GM12878 (cell line): ENCODE measurements around the gene PRRG4. TPM values are rescaled to one million over a fixed set of nuclear protein-coding genes. Genes with fewer than 3 reads are reported as not detected.

Source experiments
- ATAC-seq: fragments of 200-7000 bp; cut with Tn5 transposase; 3 replicates; pipeline ENCODE4 v1.9.1; 2020; ENCODE audit warnings: mild to moderate bottlenecking, moderate library complexity
- BruUV-seq: library from RNA; stranded (reverse); fragments of 400-500 nt; replicated peaks from 2 replicates; lab custom pipeline; 2021; lab: Mats Ljungman, UMichigan
- CTCF ChIA-PET: fragments of 300-600 bp; sonication (Branson Sonifier 250); formaldehyde crosslinking; extraction: SDS; loops from one replicate; lab custom pipeline; 2021; ENCODE audit warnings: inconsistent platforms; lab: Yijun Ruan, JAX
- POLR2A ChIA-PET: fragments of 350-600 bp; formaldehyde crosslinking; extraction: SDS; loops from one replicate; lab custom pipeline; 2021; ENCODE audit warnings: inconsistent platforms; lab: Charles Lee
- RAD21 ChIA-PET: fragments of 300-600 bp; sonication (Branson Sonifier 250); formaldehyde crosslinking; loops from one replicate; lab custom pipeline; 2023; ENCODE audit warnings: antibody characterized with exemption; ENCODE audit not compliant: unreplicated experiment; lab: Charles Lee
- SMC1A ChIA-PET: fragments of 300-600 bp; sonication (Branson Sonifier 250); formaldehyde crosslinking; loops from one replicate; lab custom pipeline; 2023; ENCODE audit not compliant: unreplicated experiment, uncharacterized antibody; lab: Charles Lee
- DNase-seq: peaks from one replicate; pipeline ENCODE4 v3.0.0-alpha.2; 2011; ENCODE audit warnings: low read depth, low spot score
- FAIRE-seq: peaks from 3 replicates; lab custom pipeline; 2011; peaks lifted over from hg19 to GRCh38; lab: Jason Lieb, UNC
- H2AFZ ChIP-seq: 2 replicates; pipeline ENCODE4 v1.6.0; 2011; ENCODE audit warnings: low read depth, low read length, control low read depth; ENCODE audit not compliant: control insufficient read depth
- H3K27ac ChIP-seq: 2 replicates; pipeline ENCODE4 v1.5.1; 2011; ENCODE audit warnings: control low read depth; ENCODE audit not compliant: control insufficient read depth, insufficient read depth
- H3K27me3 ChIP-seq, 2 experiments: replicated peaks in 1 of 2; 2 replicates each; pipeline versions ENCODE4 v1.6.0 to v1.6.1; 2011; ENCODE audit warnings: low read length in 1 of 2; ENCODE audit not compliant: control insufficient read depth in 2 of 2, insufficient read depth in 2 of 2
- H3K36me3 ChIP-seq, 2 experiments: 2 replicates each; pipeline ENCODE4 v1.5.1; 2011; ENCODE audit warnings: low read length in 1 of 2; ENCODE audit not compliant: control insufficient read depth in 2 of 2, insufficient read depth in 2 of 2
- H3K4me1 ChIP-seq: 2 replicates; pipeline ENCODE4 v1.6.1; 2011; ENCODE audit warnings: mild to moderate bottlenecking, low read length, moderate library complexity, mixed read lengths; ENCODE audit not compliant: control insufficient read depth, insufficient read depth
- H3K4me2 ChIP-seq: 2 replicates; pipeline ENCODE4 v1.6.0; 2011; ENCODE audit warnings: control low read depth; ENCODE audit not compliant: control insufficient read depth, insufficient read depth
- H3K4me3 ChIP-seq: fragments of 200-600 bp; sonication (generic); 2 replicates; pipeline ENCODE4 v1.5.1; 2016
- H3K79me2 ChIP-seq: 2 replicates; pipeline ENCODE4 v1.6.0; 2011; ENCODE audit warnings: low read length; ENCODE audit not compliant: control insufficient read depth, insufficient read depth
- H3K9ac ChIP-seq: 2 replicates; pipeline ENCODE4 v1.8.0; 2011; ENCODE audit warnings: low read length, control low read depth, mixed read lengths; ENCODE audit not compliant: control insufficient read depth, insufficient read depth
- H3K9me3 ChIP-seq: replicated peaks from 3 replicates; pipeline ENCODE4 v1.5.1; 2011; ENCODE audit warnings: mild to moderate bottlenecking, low read length; ENCODE audit not compliant: control insufficient read depth, insufficient read depth
- H4K20me1 ChIP-seq: 2 replicates; pipeline ENCODE4 v1.6.0; 2011; ENCODE audit not compliant: control insufficient read depth, insufficient read depth
- ATF7 ChIP-seq: fragments of 450-650 bp; IDR thresholded peaks from 2 replicates; pipeline ENCODE4 v1.6.1; 2016; ENCODE audit warnings: low read depth, mild to moderate bottlenecking
- CHD4 ChIP-seq: fragments of 200-600 bp; sonication (generic); IDR thresholded peaks from 2 replicates; pipeline ENCODE4 v1.6.1; 2016; ENCODE audit warnings: mild to moderate bottlenecking
- DPF2 ChIP-seq: fragments of 450-650 bp; IDR thresholded peaks from 2 replicates; pipeline ENCODE4 v1.6.1; 2017; ENCODE audit warnings: mild to moderate bottlenecking
- EP300 ChIP-seq, 2 experiments: fragments of 150-350 bp in 1 of 2; IDR thresholded peaks; 2 replicates each; pipeline ENCODE4 v1.6.1; 2011 to 2012; ENCODE audit warnings: low read depth in 2 of 2, low read length in 2 of 2, borderline replicate concordance in 1 of 2, improper control_type of control experiment in 1 of 2, inconsistent platforms in 1 of 2; ENCODE audit not compliant: control insufficient read depth in 1 of 2
- HDAC6 ChIP-seq: fragments of 200-600 bp; sonication (generic); IDR thresholded peaks from one replicate; pipeline ENCODE4 v1.8.0; 2017; ENCODE audit warnings: antibody characterized with exemption; ENCODE audit not compliant: unreplicated experiment
- JUNB ChIP-seq: IDR thresholded peaks from 2 replicates; pipeline ENCODE4 v1.6.1; 2016; ENCODE audit warnings: antibody characterized with exemption, mild to moderate bottlenecking
- KAT2A ChIP-seq: conservative IDR thresholded peaks from 2 replicates; pipeline ENCODE4 v1.6.1; 2011; ENCODE audit warnings: low read depth, low read length; ENCODE audit not compliant: control insufficient read depth
- MTA2 ChIP-seq: fragments of 450-650 bp; IDR thresholded peaks from 2 replicates; pipeline ENCODE4 v1.6.1; 2016; ENCODE audit warnings: low read depth, mild to moderate bottlenecking, moderate library complexity
- NBN ChIP-seq: fragments of 450-650 bp; IDR thresholded peaks from 2 replicates; pipeline ENCODE4 v1.6.1; 2016
- NFXL1 ChIP-seq: fragments of 450-650 bp; IDR thresholded peaks from 2 replicates; pipeline ENCODE4 v1.6.1; 2017; ENCODE audit warnings: antibody characterized with exemption, mild to moderate bottlenecking, borderline replicate concordance
- RELA ChIP-seq: fragments of 450-650 bp; IDR thresholded peaks from 2 replicates; pipeline ENCODE4 v1.8.0; 2014; ENCODE audit warnings: borderline replicate concordance; ENCODE audit not compliant: partially characterized antibody
- SMARCA5 ChIP-seq: fragments of 450-650 bp; IDR thresholded peaks from 2 replicates; pipeline ENCODE4 v1.6.1; 2017; ENCODE audit warnings: mild to moderate bottlenecking
- TAF1 ChIP-seq: IDR thresholded peaks from 2 replicates; pipeline ENCODE4 v1.6.1; 2011; ENCODE audit warnings: mild to moderate bottlenecking, low read depth, low read length, borderline replicate concordance
- ZBED1 ChIP-seq: IDR thresholded peaks from 2 replicates; pipeline ENCODE4 v1.6.1; 2016; ENCODE audit warnings: borderline replicate concordance
- ZNF622 ChIP-seq: fragments of 450-650 bp; IDR thresholded peaks from 2 replicates; pipeline ENCODE4 v1.6.1; 2017; ENCODE audit warnings: mild to moderate bottlenecking, inconsistent platforms
- ZSCAN29 ChIP-seq: fragments of 450-650 bp; IDR thresholded peaks from 2 replicates; pipeline ENCODE4 v1.6.1; 2017; ENCODE audit warnings: mild to moderate bottlenecking, moderate library complexity
- WGBS: methylation state at CpG from one replicate; pipeline ENCODE4 v1.1.6; 2016; ENCODE audit warnings: low lambda C conversion rate; ENCODE audit not compliant: insufficient replicate concordance, insufficient coverage; ENCODE audit errors: missing lambda C conversion rate; 5-methylcytosine and 5-hydroxymethylcytosine counted together
- in situ Hi-C: fragments of 300-500 bp; cut with MboI; formaldehyde crosslinking; loops from 9 replicates; pipeline ENCODE4 v1.14.3; 2018; ENCODE audit warnings: mixed read lengths
- intact Hi-C: fragments of 100-400 bp; cut with micrococcal nuclease; formaldehyde crosslinking; loops from one replicate; pipeline ENCODE4 v1.14.2; 2022; ENCODE audit not compliant: unreplicated experiment
- polyA plus RNA-seq, 11 experiments: library from polyadenylated mRNA; depleted of rRNA in 4 of 11; unstranded in 6 of 11; stranded (reverse) in 5 of 11; fragments of >200 nt; fragmentation: Nextera tagmentation in 4 of 11; fragmentation: Illumina TruSeq in 1 of 11; extraction: Ambion mirVana in 4 of 11; extraction: Trizol in 1 of 11; gene quantifications; 1 replicate in 1 of 11; 2 replicates in 10 of 11; pipeline versions ENCODE4 v1.2.1 to v1.2.3, GENCODE V29; 2011 to 2016; ENCODE audit warnings: inconsistent platforms in 2 of 11, missing spikeins in 2 of 11, low read depth in 1 of 11
- total RNA-seq, 4 experiments: library from RNA; depleted of rRNA in 3 of 4; stranded (reverse); fragments of >200 nt in 3 of 4; fragmentation: Illumina TruSeq in 1 of 4; extraction: Trizol in 1 of 4; gene quantifications; 2 replicates each; pipeline versions ENCODE4 v1.2.1 to v1.2.3, GENCODE V29; 2013 to 2021
- TF ChIP-seq, protein P1 (sequence below): fragments of 450-650 bp; IDR thresholded peaks from 2 replicates; pipeline ENCODE4 v1.6.1; 2017; ENCODE audit warnings: low read depth, mild to moderate bottlenecking, moderate library complexity

Gene PRRG4
- total and polyA plus RNA-seq, 10 of the 15 experiments (the other 5 are each of a cell fraction or from before 2014, with no cell fraction given): 0.55 to 4.9 (median 1.9) TPM

DNA sequence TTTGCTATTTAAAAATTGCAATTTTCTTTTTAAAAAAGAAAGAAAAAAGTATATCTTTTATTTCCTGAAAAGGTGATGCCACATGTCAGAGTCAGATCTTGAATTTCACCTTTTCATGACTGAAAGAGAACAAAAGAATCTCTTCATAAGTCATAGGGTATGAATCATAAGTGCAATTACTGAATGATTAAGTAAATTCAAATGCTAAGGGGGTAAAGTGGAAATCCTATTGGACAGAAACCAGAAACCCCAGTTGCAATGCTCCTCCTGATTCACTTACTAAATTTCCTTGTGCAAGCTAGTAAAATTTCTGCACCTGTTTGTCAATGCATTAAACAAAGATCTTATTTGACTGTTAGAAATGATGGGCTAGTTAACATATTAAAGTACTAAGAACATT, 8.2 kb upstream of the PRRG4 start:
- no peaks in the 10 kb centered on the region for H3K4me1 ChIP-seq
- no TSS peak for BruUV-seq
- no peak overlapping the region for H3K9ac ChIP-seq
- TF ChIP-seq JUNB: peak; percentile 59
- TF ChIP-seq EP300 (IDR thresholded peaks at IDR 0.05; ENCODE audit: borderline replicate concordance in 1 of 2, control insufficient read depth in 1 of 2, low read depth in 2 of 2, low read length in 2 of 2): no peak
- TF ChIP-seq HDAC6: no peak
- 0 out of 2 replicates have a peak, but pooled peaks have one; percentile 5 for TF ChIP-seq SMARCA5
- H3K27me3 ChIP-seq: no peaks in the 10 kb centered on the region
- intact Hi-C loops: no loop called here
- peak overlapping the region; percentile 18; the same call in 1 of the 2 replicates for H3K4me3 ChIP-seq
- ATAC-seq: peak; percentile 65
- DNase-seq: no peak
- H4K20me1 ChIP-seq: no peaks in the 10 kb centered on the region
- ChIA-PET CTCF (interaction anchor here (0.6 to 1.4 kb wide), 2 partner anchors 9 to 12 kb away, joined by 4 to 8 read pairs; no protein-coding TSS in a partner anchor), POLR2A (interaction anchor here (1.0 kb wide), 1 partner anchor 10 kb away, joined by 5 read pairs; no protein-coding TSS in a partner anchor), SMC1A (interaction anchor here (0.8 to 1.4 kb wide), 5 partner anchors 9 to 74 kb away, joined by 3 to 7 read pairs (median 4); no protein-coding TSS in a partner anchor), RAD21 (interaction anchor here (0.7 to 1.2 kb wide), 3 partner anchors 8 to 17 kb away, joined by 3 read pairs; no protein-coding TSS in a partner anchor)
- no peaks in the 10 kb centered on the region for H3K36me3 ChIP-seq
- peak overlapping the region; percentile 84 for H2AFZ ChIP-seq
- no peak overlapping the region for H3K27ac ChIP-seq
- no peaks in the 10 kb centered on the region for H3K9me3 ChIP-seq
- H3K79me2 ChIP-seq: no peaks in the 10 kb centered on the region
- peak overlapping the region; percentile 43 for H3K4me2 ChIP-seq
- no peak for FAIRE-seq
- in situ Hi-C loops: no loop called here

DNA sequence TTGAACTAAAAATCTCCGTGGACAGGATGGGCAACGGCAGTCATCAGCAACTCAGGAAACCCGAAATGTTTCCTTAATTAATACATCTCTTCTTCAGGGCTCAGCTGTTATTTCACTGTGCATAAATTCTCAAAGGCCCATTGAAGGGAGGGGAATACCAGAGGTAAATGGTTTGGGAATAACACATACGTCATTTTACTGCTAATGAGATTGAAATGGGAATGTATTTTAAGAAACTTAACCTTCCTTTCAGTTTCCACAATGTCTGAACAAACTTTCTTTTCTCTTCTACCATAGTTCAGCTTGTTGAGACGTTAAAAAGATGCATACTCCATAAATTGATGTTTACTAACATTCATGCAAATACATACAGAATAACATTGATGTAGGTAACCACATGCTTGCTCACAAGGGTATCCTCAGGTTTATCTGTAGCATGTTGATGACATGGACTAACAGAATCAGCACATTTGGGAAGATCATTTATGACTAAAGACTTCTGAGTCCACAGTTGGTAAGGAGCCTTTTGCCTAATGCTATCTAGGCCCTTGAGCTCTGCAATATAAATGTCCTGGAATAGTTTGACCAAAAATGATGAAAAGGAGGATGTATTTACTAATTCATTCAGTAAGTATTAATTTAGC, 7.7 kb upstream of the PRRG4 start:
- ChIA-PET RAD21 (interaction anchor here (0.7 to 1.2 kb wide), 3 partner anchors 9 to 17 kb away, joined by 3 read pairs; no protein-coding TSS in a partner anchor), CTCF (interaction anchor here (0.5 to 1.4 kb wide), 3 partner anchors 9 to 303 kb away, joined by 3 to 8 read pairs (median 4); no protein-coding TSS in a partner anchor), SMC1A (interaction anchor here (0.8 to 1.4 kb wide), 5 partner anchors 9 to 73 kb away, joined by 3 to 7 read pairs (median 4); no protein-coding TSS in a partner anchor), POLR2A (interaction anchor here (0.6 to 1.0 kb wide), 2 partner anchors 9 kb away, joined by 4 to 5 read pairs; no protein-coding TSS in a partner anchor)
- peak; percentile 74 for ATAC-seq
- peak overlapping the region; percentile 43 for H3K4me2 ChIP-seq
- H3K36me3 ChIP-seq: no peaks in the 10 kb centered on the region
- intact Hi-C loops (no loop called here), in situ Hi-C loops (no loop called here)
- H3K4me3 ChIP-seq: peak overlapping the region; percentile 18; the same call in 1 of the 2 replicates
- no peaks in the 10 kb centered on the region for H4K20me1 ChIP-seq
- no peak overlapping the region for H3K9ac ChIP-seq
- H2AFZ ChIP-seq: peak overlapping the region; percentile 84
- H3K4me1 ChIP-seq: no peaks in the 10 kb centered on the region
- no peak for DNase-seq
- no peak overlapping the region for H3K27ac ChIP-seq
- H3K79me2 ChIP-seq: no peaks in the 10 kb centered on the region
- H3K27me3 ChIP-seq: no peaks in the 10 kb centered on the region
- BruUV-seq: no TSS peak
- WGBS: under 1% methylated on average over 5 of the region's 5 CpGs
- no peaks in the 10 kb centered on the region for H3K9me3 ChIP-seq
- peak; percentile 83 for FAIRE-seq
- TF ChIP-seq ZBED1 (0 out of 2 replicates have a peak, but pooled peaks have one; percentile 26), TAF1 (no peak), KAT2A (no peak), DPF2 (peak; percentile 64; the same call in 1 of the 2 replicates), NBN (no peak), ZSCAN29 (no peak), ATF7 (peak; percentile 95), CHD4 (no peak), ZNF622 (no peak), NFXL1 (no peak), RELA (no peak), MTA2 (peak; percentile 90)
- TF ChIP-seq, protein P1, sequence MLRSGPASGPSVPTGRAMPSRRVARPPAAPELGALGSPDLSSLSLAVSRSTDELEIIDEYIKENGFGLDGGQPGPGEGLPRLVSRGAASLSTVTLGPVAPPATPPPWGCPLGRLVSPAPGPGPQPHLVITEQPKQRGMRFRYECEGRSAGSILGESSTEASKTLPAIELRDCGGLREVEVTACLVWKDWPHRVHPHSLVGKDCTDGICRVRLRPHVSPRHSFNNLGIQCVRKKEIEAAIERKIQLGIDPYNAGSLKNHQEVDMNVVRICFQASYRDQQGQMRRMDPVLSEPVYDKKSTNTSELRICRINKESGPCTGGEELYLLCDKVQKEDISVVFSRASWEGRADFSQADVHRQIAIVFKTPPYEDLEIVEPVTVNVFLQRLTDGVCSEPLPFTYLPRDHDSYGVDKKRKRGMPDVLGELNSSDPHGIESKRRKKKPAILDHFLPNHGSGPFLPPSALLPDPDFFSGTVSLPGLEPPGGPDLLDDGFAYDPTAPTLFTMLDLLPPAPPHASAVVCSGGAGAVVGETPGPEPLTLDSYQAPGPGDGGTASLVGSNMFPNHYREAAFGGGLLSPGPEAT: peak; percentile 88
